Posterior cingulate gyrus (tissue), 11 donors: ENCODE data around the gene DNAJB8.

Experiments used
- DNase-seq, 10 donors: peaks; one replicate each; pipeline versions ENCODE4 v3.0.0 to v3.0.0-alpha.2; 2020 to 2021; ENCODE audit warnings: mixed read lengths in 3 of 10
- intact Hi-C: fragments of 100-400 bp; cut with DNase I; formaldehyde crosslinking; loops from one replicate; pipeline ENCODE4 v1.15.1; 2023

Gene DNAJB8

GRCh38 chr3:128466840-128467541 is at the start of gene DNAJB8:
TSS of gene DNAJB8 (minus strand) at chr3:128466890. CDS start at chr3:128463245, 3,645 bp downstream.
- DNase-seq: peak in 1 of 10 donors; percentile 39
- intact Hi-C loops: no loop called here

GRCh38 chr3:128515967-128516366 is 49.3 kb upstream of the DNAJB8 start:
- intact Hi-C loops: no loop called here
- no peak for DNase-seq

- intact Hi-C loops: no loop called here
- DNase-seq: no peak
Measured at GRCh38 chr3:128508852-128509251, 42.2 kb upstream of the DNAJB8 start.

GRCh38 chr3:128506754-128507153 is 40.1 kb upstream of the DNAJB8 start:
- intact Hi-C loops: no loop called here
- DNase-seq: no peak

GRCh38 chr3:128505771-128506170 is 39.1 kb upstream of the DNAJB8 start:
- DNase-seq: no peak
- intact Hi-C loops: no loop called here

GRCh38 chr3:128504963-128505730 is 38.5 kb upstream of the DNAJB8 start:
- intact Hi-C loops: no loop called here
- DNase-seq: no peak

GRCh38 chr3:128504533-128504915 is 37.8 kb upstream of the DNAJB8 start:
- DNase-seq: no peak
- intact Hi-C loops: no loop called here

GRCh38 chr3:128503751-128504532 is 37.3 kb upstream of the DNAJB8 start:
- intact Hi-C loops: no loop called here
- DNase-seq: peak in 1 of 10 donors; percentile 52

- peak in 2 of 10 donors; percentile 59 to 72 for DNase-seq
- intact Hi-C loops: no loop called here
Measured at GRCh38 chr3:128503164-128503651, 36.5 kb upstream of the DNAJB8 start.

- peak in 1 of 10 donors; percentile 62 for DNase-seq
- intact Hi-C loops: no loop called here
Measured at GRCh38 chr3:128502712-128503111, 36.0 kb upstream of the DNAJB8 start.

- no peak for DNase-seq
- intact Hi-C loops: no loop called here
Measured at GRCh38 chr3:128501431-128501830, 34.7 kb upstream of the DNAJB8 start.

- intact Hi-C loops: no loop called here
Measured at GRCh38 chr3:128500556-128500955, 33.9 kb upstream of the DNAJB8 start.

GRCh38 chr3:128499724-128500275 is 33.1 kb upstream of the DNAJB8 start:
- intact Hi-C loops: loop anchor here (5.0 to 10.0 kb wide), 4 partner anchors 85 to 422 kb away; no protein-coding TSS in a partner anchor

More at GRCh38 chr3:128500556-128500955, 33.9 kb upstream of the DNAJB8 start:
- DNase-seq: no peak

GRCh38 chr3:128498901-128499530 is 32.3 kb upstream of the DNAJB8 start:
- intact Hi-C loops: loop anchor here (5.0 to 10.0 kb wide), 4 partner anchors 86 to 422 kb away; no protein-coding TSS in a partner anchor
- DNase-seq: peak in 2 of 10 donors; percentile 4 to 43

More at GRCh38 chr3:128499724-128500275, 33.1 kb upstream of the DNAJB8 start:
- DNase-seq: no peak

GRCh38 chr3:128498127-128498626 is 31.5 kb upstream of the DNAJB8 start:
- intact Hi-C loops: loop anchor here (5.0 to 10.0 kb wide), 4 partner anchors 87 to 421 kb away; no protein-coding TSS in a partner anchor
- DNase-seq: no peak

GRCh38 chr3:128497305-128498126 is 30.8 kb upstream of the DNAJB8 start:
- intact Hi-C loops: loop anchor here (2.0 to 10.0 kb wide), 5 partner anchors 71 to 420 kb away; no protein-coding TSS in a partner anchor
- DNase-seq: peak; percentile 43 to 96 (median 76)

GRCh38 chr3:128496602-128497304 is 30.1 kb upstream of the DNAJB8 start:
- peak in 4 of 10 donors; percentile 15 to 86 (median 48) for DNase-seq
- intact Hi-C loops: loop anchor here (2.0 to 10.0 kb wide), 5 partner anchors 70 to 419 kb away; no protein-coding TSS in a partner anchor
